WTC11 (cell line): Measurements from ENCODE around the gene CCNQ. TPM values are rescaled to one million over a fixed set of nuclear protein-coding genes. Genes with fewer than 3 reads are reported as not detected.

Experiments used
- ATAC-seq: fragments of 200-7000 bp; cut with Tn5 transposase; 2 replicates; pipeline ENCODE4 v1.10.0; 2021; ENCODE audit warnings: mild to moderate bottlenecking, moderate library complexity
- CTCF ChIA-PET: fragments of 300-600 bp; sonication (Branson Sonifier 250); formaldehyde crosslinking; loops from one replicate; lab custom pipeline; 2021; ENCODE audit warnings: antibody characterized with exemption; lab: Charles Lee
- POLR2A ChIA-PET: fragments of 350-600 bp; sonication (Branson Sonifier 250); formaldehyde crosslinking; loops from one replicate; lab custom pipeline; 2021; ENCODE audit warnings: antibody characterized with exemption; lab: Charles Lee
- DNase-seq: peaks from one replicate; pipeline ENCODE4 v3.0.0; 2021; ENCODE audit warnings: low spot score
- H3K27ac Mint-ChIP-seq: 2 replicates; pipeline ENCODE4 v1.8.0; 2021; ENCODE audit warnings: mixed read lengths
- H3K27me3 Mint-ChIP-seq: 2 replicates; pipeline ENCODE4 v1.8.0; 2021; ENCODE audit warnings: low read depth, mild to moderate bottlenecking, moderate library complexity, mixed read lengths
- H3K36me3 Mint-ChIP-seq: 2 replicates; pipeline ENCODE4 v1.8.0; 2021; ENCODE audit warnings: mixed read lengths
- H3K4me1 Mint-ChIP-seq: 2 replicates; pipeline ENCODE4 v1.8.0; 2022; ENCODE audit warnings: mixed read lengths
- H3K4me3 Mint-ChIP-seq: 2 replicates; pipeline ENCODE4 v1.8.0; 2021; ENCODE audit warnings: mild to moderate bottlenecking, moderate library complexity, mixed read lengths
- H3K9me3 Mint-ChIP-seq: 2 replicates; pipeline ENCODE4 v1.8.0; 2021; ENCODE audit warnings: mixed read lengths
- ATF6 ChIP-seq: sonication (generic); formaldehyde crosslinking; IDR thresholded peaks from 2 replicates; pipeline ENCODE4 v1.8.1; 2023; ENCODE audit warnings: mild to moderate bottlenecking, missing genetic modification reagents
- ERG ChIP-seq: fragments of 250-450 bp; sonication (Bioruptor Pico); IDR thresholded peaks from 2 replicates; pipeline ENCODE4 v1.8.0; 2021; ENCODE audit warnings: mild to moderate bottlenecking
- FOXP1 ChIP-seq: sonication (generic); formaldehyde crosslinking; IDR thresholded peaks from 2 replicates; pipeline ENCODE4 v1.8.0; 2022; ENCODE audit warnings: missing genetic modification reagents, mild to moderate bottlenecking, moderate library complexity, borderline replicate concordance
- FOXP4 ChIP-seq: sonication (generic); formaldehyde crosslinking; IDR thresholded peaks from 2 replicates; pipeline ENCODE4 v1.8.0; 2022; ENCODE audit warnings: mild to moderate bottlenecking, missing genetic modification reagents
- GRHL2 ChIP-seq: fragments of 250-450 bp; sonication (Bioruptor Pico); IDR thresholded peaks from 2 replicates; pipeline ENCODE4 v1.8.0; 2022; ENCODE audit warnings: mild to moderate bottlenecking, moderate library complexity; ENCODE audit not compliant: insufficient replicate concordance, severe bottlenecking
- HMGA2 ChIP-seq: fragments of 250-450 bp; sonication (Bioruptor Pico); IDR thresholded peaks from 2 replicates; pipeline ENCODE4 v1.4.0; 2021; ENCODE audit warnings: mild to moderate bottlenecking, moderate library complexity
- JAZF1 ChIP-seq: fragments of 250-450 bp; sonication (Bioruptor Pico); IDR thresholded peaks from 2 replicates; pipeline ENCODE4 v1.9.0; 2021; ENCODE audit warnings: moderate library complexity, mild to moderate bottlenecking, inconsistent platforms
- NFYB ChIP-seq: sonication (generic); formaldehyde crosslinking; conservative IDR thresholded peaks from 2 replicates; pipeline ENCODE4 v1.8.0; 2022; ENCODE audit warnings: low read depth, missing genetic modification reagents
- NR2C2 ChIP-seq: sonication (generic); formaldehyde crosslinking; IDR thresholded peaks from 2 replicates; pipeline ENCODE4 v1.8.0; 2022; ENCODE audit warnings: mild to moderate bottlenecking, missing genetic modification reagents
- RELA ChIP-seq: sonication (generic); formaldehyde crosslinking; IDR thresholded peaks from 2 replicates; pipeline ENCODE4 v1.8.1; 2022; ENCODE audit warnings: missing genetic modification reagents, mild to moderate bottlenecking, borderline replicate concordance
- STAT6 ChIP-seq: sonication (generic); formaldehyde crosslinking; conservative IDR thresholded peaks from 2 replicates; pipeline ENCODE4 v1.8.1; 2023; ENCODE audit warnings: mild to moderate bottlenecking, low read depth, missing genetic modification reagents, moderate library complexity
- USF1 ChIP-seq: sonication (generic); formaldehyde crosslinking; IDR thresholded peaks from 2 replicates; pipeline ENCODE4 v1.8.0; 2022; ENCODE audit warnings: mild to moderate bottlenecking, missing genetic modification reagents
- USF2 ChIP-seq: sonication (generic); formaldehyde crosslinking; IDR thresholded peaks from 2 replicates; pipeline ENCODE4 v1.8.1; 2023; ENCODE audit warnings: mild to moderate bottlenecking, missing genetic modification reagents, moderate library complexity
- ZBTB43 ChIP-seq: sonication (generic); formaldehyde crosslinking; IDR thresholded peaks from 2 replicates; pipeline ENCODE4 v1.8.1; 2023; ENCODE audit warnings: mild to moderate bottlenecking, missing genetic modification reagents
- ZNF121 ChIP-seq: sonication (generic); formaldehyde crosslinking; IDR thresholded peaks from 2 replicates; pipeline ENCODE4 v1.8.0; 2023; ENCODE audit warnings: missing genetic modification reagents
- ZNF232 ChIP-seq: sonication (generic); formaldehyde crosslinking; IDR thresholded peaks from 2 replicates; pipeline ENCODE4 v1.8.0; 2022; ENCODE audit warnings: mild to moderate bottlenecking, missing genetic modification reagents
- ZNF317 ChIP-seq: sonication (generic); formaldehyde crosslinking; IDR thresholded peaks from 2 replicates; pipeline ENCODE4 v1.8.1; 2023; ENCODE audit warnings: low read depth, mild to moderate bottlenecking, moderate library complexity, missing genetic modification reagents, borderline replicate concordance
- ZNF423 ChIP-seq: fragments of 250-450 bp; sonication (Bioruptor Pico); IDR thresholded peaks from 2 replicates; pipeline ENCODE4 v2.1.2; 2022; ENCODE audit warnings: mild to moderate bottlenecking, moderate library complexity
- ZNF671 ChIP-seq: fragments of 250-450 bp; sonication (Bioruptor Pico); IDR thresholded peaks from 2 replicates; pipeline ENCODE4 v1.8.0; 2021; ENCODE audit warnings: mild to moderate bottlenecking
- ZSCAN18 ChIP-seq: fragments of 250-450 bp; sonication (Bioruptor Pico); IDR thresholded peaks from 2 replicates; pipeline ENCODE4 v2.1.2; 2022; ENCODE audit warnings: mild to moderate bottlenecking, moderate library complexity
- total RNA-seq: library from RNA; stranded (reverse); gene quantifications from 3 replicates; pipeline ENCODE4 v1.2.3, GENCODE V29; 2021

CCNQ gene
- total RNA-seq, 1 experiment from 2014 or later, result 17.4 TPM

- TF ChIP-seq FOXP1, result no peak
- no peak for TF ChIP-seq NR2C2
- TF ChIP-seq ZSCAN18 (CRISPR knock-in tag), result no peak
- no peak for TF ChIP-seq ZNF671 (CRISPR knock-in tag)
- no peak for TF ChIP-seq ERG (CRISPR knock-in tag)
- TF ChIP-seq ATF6, result no peak
- TF ChIP-seq ZNF423, result no peak
- TF ChIP-seq USF1 (CRISPR knock-in tag), result no peak
- no peak for TF ChIP-seq ZNF232 (CRISPR knock-in tag)
- TF ChIP-seq JAZF1 (CRISPR knock-in tag), result no peak
- TF ChIP-seq RELA (CRISPR knock-in tag), result no peak
- no peak for TF ChIP-seq STAT6 (CRISPR knock-in tag)
These were observed 45.6 kb upstream of the CCNQ start (continued) for GRCh38 chrX:153644356-153645125.

GRCh38 chrX:153643431-153644351, 44.8 kb upstream of the CCNQ start:
- DNase-seq, result no peak
- H3K9me3 Mint-ChIP-seq, result no peaks in the 10 kb centered on the region
- ATAC-seq, result no peak
- peaks cover 73% of the 10 kb centered on the region for H3K27me3 Mint-ChIP-seq
- ChIA-PET CTCF (interaction anchor here (0.8 to 10.6 kb wide), 27 partner anchors 7 to 611 kb away, joined by 3 to 153 read pairs (median 6); partner anchors contain the start of genes HAUS7 and SLC6A8), POLR2A (no interaction called here)
- H3K27ac Mint-ChIP-seq, result no peak overlapping the region
- peak overlapping the region; percentile 63 for H3K4me3 Mint-ChIP-seq
- peaks cover 10% of the 10 kb centered on the region for H3K4me1 Mint-ChIP-seq
- H3K36me3 Mint-ChIP-seq, result no peaks in the 10 kb centered on the region
- no peak for TF ChIP-seq ZNF232 (CRISPR knock-in tag)
- TF ChIP-seq HMGA2 (CRISPR knock-in tag), result no peak
- no peak for TF ChIP-seq FOXP4 (CRISPR knock-in tag)
- TF ChIP-seq GRHL2 (CRISPR knock-in tag), result no peak
- no peak for TF ChIP-seq USF2
- no peak for TF ChIP-seq ZBTB43
- TF ChIP-seq ZNF423, result no peak
- TF ChIP-seq NFYB, result no peak
- TF ChIP-seq ZNF317, result no peak
- TF ChIP-seq ZNF121 (CRISPR knock-in tag), result no peak
